Fibroblast of pulmonary artery (primary cell): Measurements from ENCODE around the gene TRIP13.

ENCODE experiments used
- DNase-seq: peaks from one replicate; pipeline ENCODE4 v3.0.0-alpha.2; 2010; ENCODE audit warnings: low read depth
- H3K4me3 ChIP-seq: replicated peaks from 2 replicates; pipeline ENCODE4 v1.5.1; 2011; ENCODE audit warnings: low read depth, mild to moderate bottlenecking, control low read depth, low read length, moderate library complexity
- CTCF ChIP-seq: IDR thresholded peaks from 2 replicates; pipeline ENCODE4 v1.5.1; 2011; ENCODE audit warnings: mild to moderate bottlenecking, control low read depth, low read length, inconsistent platforms; ENCODE audit errors: missing control alignments

TRIP13 gene

GRCh38 chr5:859798-860296, 32.8 kb upstream of the TRIP13 start:
- no peak for DNase-seq
- TF ChIP-seq CTCF: no peak

GRCh38 chr5:860506-861150, 32.1 kb upstream of the TRIP13 start:
- no peak for DNase-seq
- no peak for TF ChIP-seq CTCF

More at GRCh38 chr5:859798-860296, 32.8 kb upstream of the TRIP13 start:
- H3K4me3 ChIP-seq: no peak overlapping the region

GRCh38 chr5:861442-862366, 31.0 kb upstream of the TRIP13 start:
- TF ChIP-seq CTCF: no peak
- DNase-seq: no peak
- no peak overlapping the region for H3K4me3 ChIP-seq

More at GRCh38 chr5:860506-861150, 32.1 kb upstream of the TRIP13 start:
- H3K4me3 ChIP-seq: no peak overlapping the region

GRCh38 chr5:862367-863243, 30.1 kb upstream of the TRIP13 start:
- no peak for DNase-seq
- TF ChIP-seq CTCF: no peak

GRCh38 chr5:863244-863805, 29.4 kb upstream of the TRIP13 start:
- no peak overlapping the region for H3K4me3 ChIP-seq
- TF ChIP-seq CTCF: no peak
- no peak for DNase-seq

More at GRCh38 chr5:862367-863243, 30.1 kb upstream of the TRIP13 start:
- no peak overlapping the region for H3K4me3 ChIP-seq

GRCh38 chr5:864492-865167, 28.1 kb upstream of the TRIP13 start:
- H3K4me3 ChIP-seq: no peak overlapping the region
- no peak for DNase-seq
- no peak for TF ChIP-seq CTCF
